ENCODE data around the gene PKP4.
"Not testable (repeated sequence)": the region's sequence is repeated elsewhere in the genome, so short reads cannot be mapped to it uniquely, and the experiment has no call there.

The PKP4 gene

DNA sequence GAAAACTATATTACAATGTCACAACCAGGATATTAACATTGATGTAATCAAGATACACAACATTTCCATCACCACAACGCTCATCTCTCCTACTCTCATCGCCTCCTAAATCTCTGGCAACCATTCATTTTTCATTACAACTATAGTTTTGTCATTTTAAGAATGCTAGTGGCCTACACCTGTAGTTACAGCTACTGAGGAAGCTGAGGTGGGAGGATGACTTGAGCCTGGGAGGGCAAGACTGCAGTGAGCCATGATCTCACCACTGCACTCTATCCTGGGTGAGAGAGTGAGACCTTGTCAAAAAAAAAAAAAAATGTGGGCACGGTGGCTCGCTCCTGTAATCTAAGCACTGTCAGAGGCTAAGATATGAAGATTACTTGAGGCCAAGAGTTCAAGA lies 10.5 kb downstream of the PKP4 start:
- no peak for DNase-seq

DNA sequence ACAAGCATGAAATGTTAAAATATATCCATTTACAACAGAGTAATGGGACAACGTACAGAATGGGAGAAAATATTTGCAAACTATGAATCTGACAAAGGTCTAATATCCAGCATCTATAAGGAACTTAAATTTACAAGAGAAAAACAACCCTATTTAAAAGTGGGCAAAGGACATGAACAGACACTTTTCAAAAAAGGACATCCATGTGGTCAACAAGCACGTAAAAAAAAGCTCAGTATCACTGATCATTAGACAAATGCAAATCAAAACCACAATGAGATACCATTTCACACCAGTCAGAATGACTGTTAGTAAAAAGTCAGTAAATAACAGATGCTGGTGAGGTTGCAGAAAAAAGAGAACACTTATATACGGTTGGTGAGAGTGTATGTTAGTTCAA lies 16.1 kb downstream of the PKP4 start:
- DNase-seq = not testable (repeated sequence)

DNA sequence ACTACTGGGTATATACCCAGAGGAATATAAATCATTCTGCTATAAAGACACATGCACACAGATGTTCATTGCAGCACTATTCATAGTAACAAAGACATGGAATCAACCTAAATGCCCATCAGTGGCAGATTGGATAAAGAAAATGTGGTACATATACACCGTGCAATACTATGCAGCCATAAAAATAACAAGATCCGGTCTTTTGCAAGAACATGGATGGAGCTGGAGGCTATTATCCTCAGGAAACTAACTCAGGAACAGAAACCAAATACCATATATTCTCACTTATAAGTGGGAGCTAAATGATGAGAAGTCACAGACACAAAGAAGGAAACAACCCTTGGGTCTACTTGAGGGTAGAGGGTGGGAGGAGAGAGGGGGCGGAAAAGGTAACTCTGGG lies 16.5 kb downstream of the PKP4 start:
- not testable (repeated sequence) for DNase-seq

DNA sequence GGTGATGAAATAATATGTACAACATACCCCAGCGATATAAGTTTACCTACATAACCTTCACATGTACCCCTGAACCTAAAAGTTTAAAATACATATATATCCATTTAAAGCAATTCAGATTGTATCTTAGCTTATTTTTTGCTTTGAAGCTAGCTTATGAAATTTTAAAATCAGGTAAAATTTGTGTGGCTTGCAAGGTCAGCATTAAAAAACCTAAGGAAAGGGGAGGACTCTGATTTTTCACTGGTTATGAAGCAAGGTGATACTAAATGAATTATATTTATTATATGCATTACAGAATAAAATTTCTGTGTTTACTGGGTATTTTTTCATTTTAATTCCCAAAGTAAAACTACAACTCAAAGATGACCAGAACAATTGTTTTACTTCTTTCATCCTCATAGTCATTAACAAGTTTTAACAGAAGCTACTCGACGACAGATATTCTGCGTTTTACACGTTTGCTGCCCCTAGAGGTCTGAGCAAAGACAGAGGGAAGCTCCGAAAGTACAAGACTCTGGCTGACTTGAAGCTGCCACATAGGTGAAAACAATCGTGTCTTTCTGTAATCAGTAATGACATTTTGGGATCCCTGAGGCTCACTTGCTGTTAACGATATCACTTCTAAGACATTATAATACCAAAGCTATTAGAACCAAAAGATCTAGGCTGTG lies 17.1 kb downstream of the PKP4 start:
- no peak for DNase-seq

DNA sequence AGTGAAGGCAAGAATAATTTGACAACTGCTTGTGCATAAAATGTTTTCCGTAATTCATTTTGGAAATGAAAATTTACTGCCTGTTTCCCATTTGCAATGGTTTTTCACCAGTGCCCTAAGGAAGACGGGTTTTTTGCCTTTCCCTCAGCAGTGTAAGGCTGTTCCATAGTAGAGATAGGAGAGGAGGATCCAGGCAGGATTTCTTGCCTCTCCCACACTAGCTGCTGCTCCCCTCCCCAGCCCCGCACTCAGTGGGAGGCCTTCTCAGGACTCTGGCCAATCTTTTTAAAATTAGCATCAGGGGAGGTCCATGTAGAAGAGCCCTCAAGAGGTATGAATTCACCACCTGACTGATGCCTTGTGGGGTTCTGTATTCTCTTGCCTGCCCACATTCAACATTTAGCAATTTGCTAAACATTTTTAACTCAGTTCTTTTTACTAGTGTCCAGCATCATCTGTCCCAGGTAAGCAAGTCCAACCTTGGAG lies 17.8 kb downstream of the PKP4 start:
- not testable (repeated sequence) for DNase-seq

DNA sequence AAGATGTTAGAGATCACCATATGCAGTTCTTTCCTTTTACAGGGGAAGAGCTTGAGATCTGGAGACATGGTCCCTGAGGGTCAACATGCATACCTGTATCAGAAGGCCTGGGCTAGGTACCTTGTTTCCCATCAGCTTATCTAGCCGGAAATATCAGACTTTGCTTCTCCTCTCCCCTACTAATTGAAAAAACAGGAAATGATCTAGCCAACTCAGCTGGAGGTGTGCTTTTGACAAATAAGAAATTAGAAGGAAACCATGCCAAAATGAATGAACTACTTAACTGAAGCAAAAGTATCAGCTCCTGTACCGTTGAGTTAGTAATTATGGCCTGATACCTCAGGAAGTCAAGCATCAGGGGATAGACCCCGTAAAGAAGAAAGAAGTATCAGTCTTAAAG lies 20.4 kb downstream of the PKP4 start:
- no peak for DNase-seq

DNA sequence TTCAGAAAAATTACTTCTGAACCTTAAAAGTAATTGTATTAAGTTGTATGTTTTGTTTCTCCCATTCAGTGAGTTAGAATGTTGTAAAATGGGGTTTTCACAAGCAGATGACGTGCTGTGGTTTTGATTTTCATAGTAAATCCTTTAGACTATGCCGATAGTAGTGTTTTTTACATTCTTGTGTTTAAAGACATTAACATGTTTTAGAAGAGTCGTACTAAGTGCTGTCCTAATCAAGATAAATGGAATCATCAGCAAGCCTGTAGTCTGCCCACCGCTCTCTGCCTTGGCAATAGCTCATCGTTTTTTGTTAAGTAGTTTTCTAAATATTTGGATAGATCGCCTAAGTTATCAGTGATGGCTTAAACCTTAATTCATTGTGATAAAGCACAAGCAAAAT lies 21.5 kb downstream of the PKP4 start:
- no peak for DNase-seq

DNA sequence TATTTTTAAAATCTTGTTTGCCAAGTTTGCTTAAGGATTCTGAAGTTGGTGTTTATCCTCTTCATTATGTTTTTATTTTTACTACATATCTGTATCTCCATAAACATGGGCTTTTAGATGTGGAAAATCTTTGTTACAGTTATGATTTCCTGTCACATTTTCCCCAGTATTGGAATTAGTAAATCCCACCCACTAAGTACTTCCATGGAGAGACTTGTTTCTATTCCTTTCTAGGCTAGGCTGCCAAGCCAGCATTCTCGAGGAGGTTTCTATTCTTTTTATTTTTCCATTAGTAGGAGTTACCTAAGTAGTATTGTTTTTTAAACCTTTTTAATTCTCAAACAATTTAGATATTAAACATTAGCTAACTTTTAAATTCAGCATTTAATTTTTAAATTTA lies 22.1 kb downstream of the PKP4 start:
- no peak for DNase-seq

DNA sequence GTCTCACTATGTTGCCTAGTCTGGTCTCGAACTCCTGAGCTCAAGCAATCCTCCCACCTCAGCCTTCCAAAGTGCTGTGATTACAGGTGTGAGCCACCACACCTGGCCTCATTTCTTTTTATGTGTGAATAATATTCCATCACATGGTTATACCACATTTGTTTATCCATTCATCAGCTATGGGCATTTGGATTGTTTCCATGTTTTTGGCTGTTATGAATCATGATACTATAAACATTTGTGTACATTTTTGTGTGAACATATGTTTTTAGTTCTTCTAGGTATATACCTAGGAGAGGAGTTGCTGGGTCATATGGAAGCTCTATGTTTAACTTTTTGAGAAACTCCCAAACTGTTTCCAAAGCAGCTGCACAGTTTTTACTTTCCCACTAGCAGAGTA lies 24.4 kb downstream of the PKP4 start:
- no peak for DNase-seq

DNA sequence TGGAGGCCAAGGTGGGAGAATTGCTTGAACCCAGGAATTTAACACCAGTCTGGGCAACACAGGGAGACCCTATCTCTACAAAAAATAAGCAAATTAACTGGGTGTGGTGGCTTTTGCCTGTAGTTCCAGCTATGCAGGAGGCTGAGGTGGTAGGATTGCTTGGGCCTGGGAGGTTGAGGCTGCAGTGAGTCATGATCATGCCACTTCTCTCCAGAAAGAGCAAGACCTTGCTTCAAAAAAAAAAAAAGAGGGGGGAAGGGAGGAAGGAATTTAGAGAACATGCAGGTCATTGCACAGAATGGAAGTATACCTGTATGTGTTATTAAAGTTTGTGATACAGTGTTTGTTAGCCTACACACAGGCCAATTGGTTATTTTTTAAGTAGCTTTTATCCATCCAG lies 25.8 kb downstream of the PKP4 start:
- no peak for DNase-seq

DNA sequence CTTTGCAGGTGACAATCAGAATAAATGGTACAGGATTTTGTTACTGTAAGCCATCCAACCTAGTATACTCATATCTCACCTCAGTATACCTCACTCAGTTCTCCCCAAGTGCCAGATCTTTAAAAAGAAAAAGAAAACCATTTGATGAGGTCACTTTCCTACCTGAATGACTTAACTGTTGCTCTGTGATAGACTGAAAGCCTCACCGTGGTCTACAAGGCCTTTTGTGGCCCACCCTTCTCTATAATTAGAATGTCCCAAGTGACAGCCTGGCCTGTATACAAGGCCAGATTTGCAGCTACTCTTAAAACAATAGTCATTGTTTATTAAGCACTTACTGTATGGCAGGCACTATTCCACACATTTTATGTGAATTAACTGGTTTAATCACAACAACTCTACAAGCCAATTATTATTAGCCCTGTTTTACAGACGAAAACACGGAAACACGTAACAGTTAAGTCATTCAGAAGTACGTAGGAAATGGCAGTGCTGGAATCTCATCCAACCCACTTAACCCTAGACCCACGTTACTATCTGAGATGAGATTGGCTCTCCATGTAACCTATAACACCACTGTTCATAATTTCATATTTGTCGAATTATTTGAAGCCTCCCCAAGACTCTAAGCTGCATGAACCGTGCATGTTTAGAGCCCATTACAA lies 28.3 kb downstream of the PKP4 start:
- DNase-seq = no peak

DNA sequence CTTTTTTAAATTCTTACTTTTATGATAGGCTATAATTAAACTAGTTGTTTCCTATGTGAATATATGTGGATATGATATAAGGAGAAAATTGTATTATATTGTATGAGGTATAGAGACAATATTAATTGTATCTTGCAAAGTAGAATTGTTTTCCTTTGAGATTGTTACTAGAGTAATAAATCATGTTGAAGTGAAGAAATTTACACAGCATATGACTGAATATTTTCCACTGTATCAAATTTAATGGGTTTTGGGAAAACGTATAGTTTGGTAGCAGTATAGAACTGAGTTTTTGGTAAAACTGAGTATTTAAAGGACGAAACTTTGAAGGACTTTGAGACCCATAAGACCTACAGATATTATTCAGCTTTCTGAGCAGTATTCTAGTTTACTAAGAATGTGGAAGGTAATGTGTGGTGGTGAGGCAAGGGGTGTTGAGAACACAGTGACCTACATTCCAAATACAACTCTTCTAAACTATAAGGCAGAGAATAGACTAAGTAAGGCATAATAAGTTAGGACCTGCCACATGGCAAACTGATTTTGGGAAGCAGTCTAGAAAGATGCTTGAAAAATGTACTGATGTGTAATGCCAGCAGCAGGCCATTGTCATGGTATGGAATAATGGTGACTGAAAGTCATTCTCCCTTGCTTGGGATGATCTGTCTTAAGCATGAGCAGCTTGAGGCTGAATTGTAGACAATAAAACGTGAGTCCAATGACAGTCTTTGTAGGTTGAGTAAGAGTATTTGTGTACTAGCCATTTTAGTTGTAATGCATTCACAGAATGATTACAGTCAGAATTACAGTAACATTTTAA lies 29.6 kb downstream of the PKP4 start:
- no peak for DNase-seq

DNA sequence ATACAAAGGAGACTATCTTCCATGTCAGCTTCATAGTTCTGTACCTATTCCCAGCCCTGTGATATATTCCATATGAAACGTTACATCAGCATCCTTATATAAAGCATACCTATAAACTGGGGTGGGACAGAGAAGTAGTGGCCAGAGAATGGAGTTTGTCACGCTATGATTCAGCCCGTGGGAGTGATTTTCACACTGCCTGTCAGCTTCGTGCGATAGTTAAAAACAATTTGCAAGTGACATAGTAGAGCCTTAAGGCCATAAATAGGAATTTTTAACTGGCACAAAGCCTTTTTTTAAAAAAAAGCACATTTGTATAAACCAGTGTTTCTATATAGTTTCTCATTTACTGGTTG lies 30.2 kb downstream of the PKP4 start:
- DNase-seq = no peak

DNA sequence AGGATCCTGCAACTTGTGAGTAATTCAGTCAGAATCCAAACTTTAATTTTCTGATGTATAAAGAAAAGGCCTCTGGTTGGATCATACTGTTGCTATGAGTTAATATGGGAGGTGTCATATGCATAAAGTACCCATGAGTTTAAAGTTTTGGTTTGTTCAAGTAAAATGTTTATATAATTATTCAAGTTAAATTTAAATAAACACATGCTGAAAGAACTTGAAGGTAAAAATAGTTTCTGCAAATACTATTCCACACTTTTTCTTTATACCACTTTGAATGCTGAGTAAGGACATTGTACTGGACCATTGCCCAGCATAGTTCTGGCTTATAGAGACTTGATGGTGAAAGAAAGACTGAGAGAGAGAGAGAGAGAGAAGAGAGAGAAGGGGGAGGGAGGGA lies 30.7 kb downstream of the PKP4 start:
- no peak for DNase-seq

DNA sequence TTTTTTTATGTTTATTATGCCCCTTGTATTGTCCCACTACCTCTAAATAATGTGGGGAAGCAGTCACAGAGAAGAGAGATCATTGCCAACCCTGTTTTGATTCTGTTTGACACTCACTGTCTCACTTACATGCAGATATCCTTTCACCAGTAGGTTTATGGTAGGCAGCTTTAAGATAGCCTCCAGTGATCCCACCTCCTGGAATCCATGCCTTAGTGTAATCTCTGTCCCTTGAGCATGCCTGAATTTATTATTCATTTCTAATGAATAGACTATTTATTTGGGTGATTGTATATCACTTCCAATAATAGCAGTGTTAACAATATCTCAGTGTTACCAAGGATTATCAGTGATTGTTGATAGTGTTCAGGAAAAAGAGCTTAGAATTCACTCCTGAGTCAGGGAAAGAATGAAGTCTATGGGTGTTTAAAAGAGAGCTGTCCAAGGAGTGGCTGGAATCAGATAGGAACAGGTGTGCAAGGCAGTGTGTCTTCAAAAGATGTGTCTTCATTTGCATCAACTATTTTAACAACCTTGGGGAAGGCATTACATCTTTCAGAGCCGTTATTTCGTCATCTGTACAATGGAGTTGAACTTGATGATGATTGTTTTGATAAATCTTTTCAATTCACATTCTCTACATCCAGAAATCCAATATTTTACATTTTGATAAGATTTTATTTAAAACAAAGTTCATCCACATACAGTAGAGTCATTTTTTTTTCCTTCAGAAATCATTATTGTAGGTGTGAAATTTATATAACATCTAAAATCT lies 31.9 kb downstream of the PKP4 start:
- no peak for DNase-seq

DNA sequence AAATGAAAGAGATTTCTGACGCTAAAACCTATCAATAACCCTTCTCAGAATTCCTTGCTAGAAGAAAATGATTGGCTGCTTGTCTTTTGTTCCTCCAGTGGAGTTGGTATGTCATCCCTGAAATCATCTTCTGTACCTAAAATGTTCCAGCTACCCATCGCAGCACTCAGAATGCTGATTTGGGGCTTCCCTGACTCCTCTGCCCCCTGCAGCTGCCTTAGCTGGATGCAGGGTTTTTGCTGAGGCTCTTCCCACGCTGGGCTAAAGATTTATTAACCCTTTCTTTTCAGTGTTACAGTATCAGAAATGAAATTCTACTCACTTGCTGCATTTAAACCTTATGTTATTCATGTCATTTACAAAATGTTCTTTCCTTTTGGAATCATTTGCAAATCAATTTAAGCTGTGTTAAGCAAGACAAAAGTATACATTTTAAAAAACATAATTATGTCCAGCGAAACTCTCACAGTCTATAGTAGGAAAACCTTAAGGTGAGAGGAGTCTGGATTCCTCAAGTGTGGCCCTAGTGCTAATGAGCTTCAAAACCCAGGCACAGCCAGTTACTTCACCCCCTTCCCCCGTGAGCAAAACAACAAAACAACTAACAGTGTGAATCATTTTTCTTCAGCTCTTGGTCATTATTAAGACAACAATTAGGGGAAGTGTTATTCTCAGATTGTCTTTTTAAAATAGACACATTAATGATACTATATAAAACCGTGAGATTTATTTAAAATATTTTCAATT lies 32.8 kb downstream of the PKP4 start:
- DNase-seq = no peak

DNA sequence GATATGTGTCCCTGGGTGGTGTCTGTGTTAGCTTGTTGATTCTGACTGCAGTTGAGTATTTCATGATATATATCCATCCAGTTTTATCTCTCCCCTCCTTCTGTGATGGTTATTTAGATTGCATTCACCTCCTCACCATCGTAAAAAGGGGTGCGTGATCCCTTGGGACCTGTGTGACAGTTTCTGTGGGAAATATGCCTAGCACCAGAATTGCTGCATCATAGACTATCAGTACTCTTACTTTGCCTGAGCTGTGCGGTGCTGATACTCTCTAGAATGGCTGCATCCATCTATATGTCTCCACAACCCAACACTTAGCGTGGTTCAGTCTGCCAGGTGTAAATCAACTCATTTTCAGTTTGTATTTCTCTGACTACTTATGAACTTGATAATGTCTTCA lies 34.3 kb downstream of the PKP4 start:
- DNase-seq = no peak

DNA sequence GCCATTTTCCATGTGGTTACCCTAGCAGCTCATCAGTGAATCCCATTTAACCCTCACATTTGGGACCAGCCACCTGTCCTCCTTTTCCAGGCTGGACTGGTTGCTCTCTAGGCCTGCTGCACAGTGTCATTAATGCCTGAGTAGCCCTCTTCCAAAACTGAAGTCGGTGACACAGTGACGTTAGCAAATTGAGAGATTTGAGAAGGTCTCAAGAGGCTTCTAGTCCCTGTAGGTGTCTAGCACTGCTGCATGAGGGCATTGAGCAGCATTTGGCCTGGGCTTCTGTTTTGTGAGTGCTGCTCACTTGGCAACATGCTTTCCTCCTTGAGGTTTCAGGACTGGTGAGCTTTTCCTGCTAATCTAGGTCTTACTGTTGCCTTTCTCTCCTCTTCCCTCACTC lies 36.7 kb downstream of the PKP4 start:
- no peak for DNase-seq

DNA sequence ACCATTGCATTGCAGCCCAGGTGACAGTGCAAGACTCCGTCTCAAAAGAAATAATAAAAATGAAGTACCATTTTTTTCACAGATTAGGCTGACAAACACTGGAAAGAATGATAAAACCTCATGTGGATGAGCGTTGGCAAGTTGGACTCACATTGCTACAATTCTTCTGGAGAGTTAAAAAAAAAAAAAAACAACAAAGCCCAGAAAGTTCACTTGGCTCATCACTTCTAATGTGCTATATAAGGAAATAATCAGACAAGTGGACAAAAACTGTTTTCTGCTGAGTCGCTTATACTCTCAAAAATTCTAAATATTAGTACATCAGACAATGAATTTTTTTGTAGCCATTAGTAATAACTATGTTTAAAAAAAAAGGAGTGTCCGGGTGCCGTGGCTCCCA lies 38.4 kb downstream of the PKP4 start:
- DNase-seq = no peak

DNA sequence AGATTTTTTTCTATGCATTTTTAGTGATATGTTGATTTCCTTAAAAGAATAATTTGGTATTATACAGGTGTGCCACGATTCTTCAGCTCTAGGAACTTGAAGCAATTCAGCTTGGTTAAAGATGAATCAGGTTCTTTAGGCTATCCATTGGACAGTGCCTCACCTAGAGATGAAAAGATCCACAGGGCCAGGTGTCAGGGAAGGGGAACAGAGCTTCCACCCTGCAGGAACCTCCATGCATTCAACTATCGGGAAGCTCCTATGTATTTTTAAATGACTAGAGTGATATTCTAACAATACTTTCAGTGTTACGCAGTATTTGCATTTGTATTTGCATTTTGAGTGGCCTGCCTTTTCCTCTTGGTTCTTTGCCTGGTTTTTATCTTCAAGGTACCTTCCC lies 40.2 kb downstream of the PKP4 start:
- DNase-seq = no peak

DNA sequence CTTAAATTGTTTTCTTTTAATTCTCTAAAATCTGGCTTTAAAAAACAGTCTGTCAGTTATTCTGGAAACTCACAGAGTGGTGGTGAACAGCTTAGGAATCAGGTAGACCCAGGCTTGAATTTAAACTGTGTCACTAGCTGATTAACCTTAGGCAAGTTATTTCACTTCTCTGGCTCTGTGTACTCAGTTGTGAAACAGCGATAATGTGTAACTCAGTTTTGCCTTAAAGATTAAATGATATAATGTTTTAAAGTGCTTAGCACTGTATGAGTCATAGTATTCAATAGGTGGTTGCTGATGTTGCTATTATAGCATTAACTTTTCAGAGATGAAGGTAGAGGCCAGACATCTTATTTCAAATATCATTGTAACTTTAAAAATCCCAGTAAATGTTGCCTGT lies 40.7 kb downstream of the PKP4 start:
- peak; percentile 26 for DNase-seq

DNA sequence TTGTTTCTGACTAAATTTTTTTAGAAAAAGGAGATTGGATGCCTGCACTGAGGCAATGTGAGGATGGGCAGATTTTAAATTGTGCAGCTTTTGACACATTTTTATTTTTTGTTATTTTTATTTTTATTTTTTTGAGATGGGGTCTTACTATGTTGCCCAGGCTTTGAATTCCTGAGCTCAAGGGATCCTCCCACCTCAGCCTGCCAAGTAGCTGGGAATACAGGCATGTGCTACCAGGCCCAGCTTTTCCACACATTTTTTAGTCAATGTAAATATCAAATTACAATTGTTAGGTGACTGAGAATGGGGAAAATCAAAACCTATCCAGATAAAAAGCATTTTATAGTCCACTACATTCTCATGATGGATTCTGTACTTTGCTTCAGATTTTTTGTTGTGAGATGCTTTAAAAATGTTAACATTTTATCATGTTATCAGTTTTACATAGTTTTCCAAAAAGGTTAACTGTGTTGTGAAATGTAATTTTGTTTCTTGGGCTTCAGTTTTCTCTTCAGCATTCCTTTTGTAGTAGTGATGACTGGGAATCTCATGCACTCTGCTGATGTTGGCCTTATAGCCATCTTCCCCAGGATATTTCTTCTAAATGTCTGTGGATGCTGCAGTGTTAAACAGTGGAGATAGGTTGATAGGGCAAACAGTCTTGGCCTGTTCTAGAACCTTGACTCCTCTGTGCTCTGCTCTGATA lies 41.4 kb downstream of the PKP4 start:
- no peak for DNase-seq
